A673 (cell line): ENCODE measurements around the gene WT1. TPM values are rescaled to one million over a fixed set of nuclear protein-coding genes. Genes with fewer than 3 reads are reported as not detected.
A peak's percentile ranks its signal among the peaks of the same experiment; 100 is the strongest.

Experiments
- BruUV-seq: library from RNA; stranded (reverse); fragments of 400-500 nt; replicated peaks from 2 replicates; lab custom pipeline; 2021; lab: Mats Ljungman, UMichigan
- CTCF ChIA-PET: fragments of 300-600 bp; sonication (Branson Sonifier 250); formaldehyde crosslinking; loops from one replicate; lab custom pipeline; 2022; ENCODE audit warnings: antibody characterized with exemption; lab: Charles Lee
- POLR2A ChIA-PET: fragments of 300-600 bp; sonication (Branson Sonifier 250); formaldehyde crosslinking; loops from one replicate; lab custom pipeline; 2022; ENCODE audit warnings: antibody characterized with exemption; ENCODE audit not compliant: low non-redundant PET; lab: Charles Lee
- DNase-seq: peaks from one replicate; pipeline ENCODE4 v3.0.0-alpha.2; 2015; ENCODE audit warnings: low spot score
- H3K27ac ChIP-seq: fragments of 200-600 bp; sonication (generic); 2 replicates; pipeline ENCODE4 v1.5.1; 2016; ENCODE audit warnings: mixed run types, low read depth, mild to moderate bottlenecking, mixed read lengths, antibody characterized with exemption, low read length; ENCODE audit not compliant: poor library complexity, severe bottlenecking
- H3K27me3 ChIP-seq: fragments of 200-600 bp; sonication (generic); replicated peaks from 2 replicates; pipeline ENCODE4 v1.6.1; 2017; ENCODE audit warnings: mixed run types, low read depth, mild to moderate bottlenecking, mixed read lengths, antibody characterized with exemption, low read length; ENCODE audit not compliant: insufficient read depth, poor library complexity
- H3K36me3 ChIP-seq: fragments of 200-600 bp; sonication (generic); 2 replicates; pipeline ENCODE4 v1.6.1; 2016; ENCODE audit warnings: mixed run types, mild to moderate bottlenecking, mixed read lengths, antibody characterized with exemption, low read length; ENCODE audit not compliant: insufficient read depth, poor library complexity, severe bottlenecking
- H3K4me1 ChIP-seq: fragments of 200-600 bp; sonication (generic); 2 replicates; pipeline ENCODE4 v1.6.1; 2017; ENCODE audit warnings: mixed run types, mild to moderate bottlenecking, mixed read lengths, antibody characterized with exemption, low read length; ENCODE audit not compliant: insufficient read depth, poor library complexity, severe bottlenecking
- H3K4me3 ChIP-seq: fragments of 200-600 bp; sonication (generic); 2 replicates; pipeline ENCODE4 v1.5.1; 2016; ENCODE audit warnings: low read depth, mixed run types, mild to moderate bottlenecking, mixed read lengths, low read length; ENCODE audit not compliant: poor library complexity, severe bottlenecking
- H3K9me3 ChIP-seq: fragments of 200-600 bp; sonication (generic); 2 replicates; pipeline ENCODE4 v1.6.1; 2016; ENCODE audit warnings: mixed run types, low read depth, mild to moderate bottlenecking, mixed read lengths, antibody characterized with exemption, low read length; ENCODE audit not compliant: poor library complexity, severe bottlenecking
- CTCF ChIP-seq: fragments of 300-800, 200-600 bp; sonication (generic); conservative IDR thresholded peaks from 2 replicates; pipeline ENCODE4 v1.5.1; 2017; ENCODE audit warnings: low read depth, mild to moderate bottlenecking, antibody characterized with exemption, low read length, moderate library complexity, mixed read lengths
- EZH2 ChIP-seq: fragments of 200-600 bp; sonication (generic); IDR thresholded peaks from 2 replicates; pipeline ENCODE4 v1.6.1; 2017; ENCODE audit warnings: borderline replicate concordance, low read depth, mild to moderate bottlenecking, mixed read lengths, antibody characterized with exemption, low read length; ENCODE audit not compliant: poor library complexity, severe bottlenecking
- intact Hi-C: fragments of 100-400 bp; cut with micrococcal nuclease; formaldehyde crosslinking; loops from one replicate; pipeline ENCODE4 v1.10.0; 2022; ENCODE audit not compliant: unreplicated experiment
- total RNA-seq: library from RNA; stranded (reverse); gene quantifications from 2 replicates; pipeline ENCODE4 v1.2.3, GENCODE V29; 2021

The WT1 gene
- total RNA-seq, 1 experiment from 2014 or later, result 10.4 TPM

DNA sequence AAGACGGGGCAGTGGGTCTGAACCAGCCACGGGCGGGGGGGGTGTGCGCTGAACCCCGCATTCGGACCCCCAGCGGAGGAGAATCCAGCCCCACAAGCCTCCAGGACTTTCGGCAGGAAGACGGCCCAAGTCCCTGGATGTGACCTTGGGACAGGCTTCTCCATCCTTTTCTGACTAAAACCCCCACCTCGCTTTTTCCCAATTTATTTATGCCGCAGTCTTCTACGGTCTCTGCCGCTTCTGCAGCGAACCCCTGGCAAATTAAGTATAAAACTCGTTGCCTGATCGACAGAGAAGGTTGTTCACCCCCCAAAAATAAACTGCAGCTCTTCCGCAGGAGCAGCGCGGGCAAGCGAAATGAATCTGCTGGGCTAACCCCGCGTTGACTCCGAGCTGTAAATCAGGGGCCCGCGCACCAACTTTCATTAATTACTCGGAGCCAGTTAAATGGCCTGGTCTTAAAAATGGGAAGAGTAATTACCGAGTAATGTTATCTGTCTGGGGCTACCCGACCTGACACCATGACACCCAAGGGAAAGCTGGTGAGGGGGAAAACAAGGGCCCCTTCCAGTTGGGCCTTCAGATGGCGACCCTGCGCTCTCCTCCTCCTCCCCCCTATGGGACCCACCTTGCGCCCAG lies 6.6 kb downstream of the WT1 start:
- no peak for DNase-seq
- ChIA-PET POLR2A (no interaction called here), CTCF (no interaction called here)
- BruUV-seq, result no TSS peak
- TF ChIP-seq EZH2 (no peak), CTCF (no peak)
- Histone ChIP-seq H3K4me3 (no peak overlapping the region), H3K9me3 (no peaks in the 10 kb centered on the region), H3K27ac (no peak overlapping the region), H3K27me3 (peaks cover 98% of the 10 kb centered on the region), H3K36me3 (no peaks in the 10 kb centered on the region), H3K4me1 (peaks cover 14% of the 10 kb centered on the region)
- intact Hi-C loops, result no loop called here

DNA sequence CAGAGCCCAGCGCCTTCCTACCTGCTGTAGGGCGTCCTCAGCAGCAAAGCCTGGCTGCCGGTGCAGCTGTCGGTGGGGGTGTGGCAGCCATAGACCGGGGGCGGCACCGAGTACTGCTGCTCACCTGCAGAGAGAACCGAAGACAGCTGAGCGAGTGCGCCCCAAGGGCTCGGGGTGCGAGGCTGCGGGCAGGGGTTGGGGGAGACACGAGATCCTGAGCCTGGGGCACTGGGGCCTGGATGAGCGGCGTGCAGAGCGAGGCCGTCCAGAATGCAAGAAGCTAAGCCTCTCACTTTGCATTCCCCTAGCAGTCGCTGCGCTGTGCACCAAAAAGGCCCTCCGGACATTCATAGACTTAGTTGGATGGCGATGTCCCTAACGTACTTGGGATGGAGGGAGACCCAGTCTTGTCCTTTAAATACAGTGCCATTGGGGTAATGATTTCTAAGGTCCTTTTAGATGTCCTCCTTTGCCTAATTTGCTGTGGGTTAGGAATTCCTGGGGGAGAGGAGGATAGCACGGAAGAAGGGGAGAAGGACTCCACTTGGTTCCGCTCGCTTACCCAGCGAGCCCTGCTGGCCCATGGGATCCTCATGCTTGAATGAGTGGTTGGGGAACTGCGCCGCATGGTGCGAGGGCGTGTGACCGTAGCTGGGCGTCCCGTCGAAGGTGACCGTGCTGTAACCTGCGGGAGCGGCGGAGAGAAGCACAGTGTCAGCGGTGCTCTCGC lies 7.2 kb downstream of the WT1 start:
- POLR2A ChIA-PET, result no interaction called here
- Histone ChIP-seq H3K4me3 (no peak overlapping the region), H3K27ac (no peak overlapping the region), H3K36me3 (no peaks in the 10 kb centered on the region), H3K9me3 (no peaks in the 10 kb centered on the region), H3K27me3 (peaks cover 91% of the 10 kb centered on the region), H3K4me1 (peaks cover 14% of the 10 kb centered on the region)
- BruUV-seq, result no TSS peak
- no peak for DNase-seq
- TF ChIP-seq EZH2 (no peak), CTCF (no peak)
- intact Hi-C loops, result no loop called here
- CTCF ChIA-PET, result no interaction called here

- BruUV-seq, result no TSS peak
- no peaks in the 10 kb centered on the region for H3K9me3 ChIP-seq
- ChIA-PET POLR2A (no interaction called here), CTCF (no interaction called here)
- intact Hi-C loops, result no loop called here
- no peak for DNase-seq
- no peaks in the 10 kb centered on the region for H3K36me3 ChIP-seq
- peaks cover 85% of the 10 kb centered on the region for H3K27me3 ChIP-seq
- peaks cover 14% of the 10 kb centered on the region for H3K4me1 ChIP-seq
- no peak overlapping the region for H3K4me3 ChIP-seq
- TF ChIP-seq EZH2, result peak; percentile 76
- no peak for TF ChIP-seq CTCF
- H3K27ac ChIP-seq, result no peak overlapping the region
Observed at GRCh38 chr11:32427616-32427934, 7.8 kb downstream of the WT1 start.
